Measurements from ENCODE around the gene MSMP. TPM values are rescaled to one million over a fixed set of nuclear protein-coding genes. Genes with fewer than 3 reads are reported as not detected.

The MSMP gene
- total and polyA plus RNA-seq, 2 donors (not counting 3 experiments of a cell fraction or from before 2014, with no cell fraction given) = 18.8 to 29.0 TPM

DNA sequence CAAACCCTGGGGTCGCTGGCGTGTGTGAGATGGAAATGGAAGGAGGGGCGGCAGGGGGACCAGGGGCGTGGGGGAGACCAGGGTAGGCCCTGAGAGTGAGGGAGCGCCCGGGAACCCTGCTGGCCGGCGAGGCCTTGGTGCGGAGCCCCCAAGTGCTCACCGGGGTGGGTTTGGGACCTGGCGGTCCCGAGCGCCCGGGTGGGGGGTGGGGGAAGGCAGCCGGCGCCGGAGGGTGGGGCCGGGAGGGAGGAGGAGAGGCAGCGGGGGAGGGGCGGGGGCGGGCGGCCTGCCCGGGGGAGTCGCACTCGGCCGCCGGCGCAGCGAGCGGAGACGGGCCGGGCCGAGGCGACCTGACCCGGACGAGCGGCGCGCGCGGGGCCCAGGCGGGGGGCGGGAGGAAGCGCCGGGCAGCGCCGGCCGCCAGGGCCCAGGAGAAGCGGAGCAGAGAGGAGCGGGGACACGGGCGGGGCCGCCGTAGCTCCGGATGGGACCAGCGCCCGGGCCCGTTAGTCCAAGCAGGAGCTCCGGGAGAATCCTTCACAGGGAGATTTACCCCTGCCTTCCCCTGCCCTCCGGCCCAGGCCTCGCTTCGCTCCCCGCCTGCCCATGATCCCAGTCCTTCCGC is 37.3 kb upstream of the MSMP start, which contains the start of gene NPR2:
NPR2 (plus strand) TSS at position 295 of the 625 bp plus-strand sequence. CDS start 818 bp downstream, outside the sequence.
- CTCF ChIA-PET = interaction anchor here (0.7 to 6.5 kb wide), 9 partner anchors 21 to 155 kb away, joined by 3 to 277 read pairs (median 5); partner anchors contain the start of genes FAM221B, GBA2, HINT2 and MSMP
- POLR2A ChIA-PET = no interaction called here
- H3K79me2 ChIP-seq (ENCODE audit: control insufficient read depth, insufficient read depth, low read length) = peaks cover 7% of the 10 kb centered on the region
- no peaks in the 10 kb centered on the region for H3K36me3 ChIP-seq (ENCODE audit: control insufficient read depth in 2 of 2, extremely low read depth in 1 of 2, insufficient read depth in 2 of 2, low read length in 2 of 2)
- peak within 1 kb of the TSS; percentile 40 for H3K27ac ChIP-seq (ENCODE audit: insufficient read depth, low read depth, low read length)
- DNase-seq (ENCODE audit: low read depth, low spot score) (peak; percentile 15), FAIRE-seq (no peak)
- H4K20me1 ChIP-seq (replicated peaks; ENCODE audit: control insufficient read depth, extremely low read depth, insufficient read depth, low read length) = no peaks in the 10 kb centered on the region
- H3K27me3 ChIP-seq (ENCODE audit: control insufficient read depth in 2 of 2, insufficient read depth in 2 of 2, low read length in 2 of 2) = no peaks in the 10 kb centered on the region
- no peaks in the 10 kb centered on the region for H3K9me1 ChIP-seq (replicated peaks; ENCODE audit: control insufficient read depth, extremely low read depth, insufficient read depth, low read length)
- peaks cover 28% of the 10 kb centered on the region for H3K4me1 ChIP-seq (ENCODE audit: control insufficient read depth, extremely low read depth, insufficient read depth, low read length)
- no peaks in the 10 kb centered on the region for H3K9me3 ChIP-seq (replicated peaks; ENCODE audit: control insufficient read depth, insufficient read depth, low read length)
- H3K9ac ChIP-seq (replicated peaks; ENCODE audit: extremely low read depth, insufficient read depth, low read length) = peak within 1 kb of the TSS; percentile 68
- H3K4me2 ChIP-seq (ENCODE audit: insufficient read depth, low read length) = peak within 1 kb of the TSS; percentile 52
- TF ChIP-seq POLR2AphosphoS5 (IDR thresholded peaks at IDR 0.05; ENCODE audit: insufficient read depth, low read depth, low read length) = peak; percentile 24
- no peak for TF ChIP-seq POLR2A (IDR thresholded peaks at IDR 0.05; ENCODE audit: low read depth, low read length)
- no TSS peak for BruUV-seq (replicated peaks)
- intact Hi-C loops (cut with micrococcal nuclease) = loop anchor here (2.0 kb wide), 1 partner anchor 153 kb away; no protein-coding TSS in a partner anchor
- dilution Hi-C loops (cut with MboI; ENCODE audit: extremely low pct_ligation_motif_present, low sequenced_read_pairs) = no loop called here
- H3K4me3 ChIP-seq (replicated peaks in 1 of 3; ENCODE audit: insufficient read depth in 1 of 3, low read depth in 1 of 3, low read length in 3 of 3) = peak within 1 kb of the TSS in 2 of 3 experiments; percentile 36 to 42
- peak within 1 kb of the TSS; percentile 85 for H2AFZ ChIP-seq (ENCODE audit: low read depth, low read length)

DNA sequence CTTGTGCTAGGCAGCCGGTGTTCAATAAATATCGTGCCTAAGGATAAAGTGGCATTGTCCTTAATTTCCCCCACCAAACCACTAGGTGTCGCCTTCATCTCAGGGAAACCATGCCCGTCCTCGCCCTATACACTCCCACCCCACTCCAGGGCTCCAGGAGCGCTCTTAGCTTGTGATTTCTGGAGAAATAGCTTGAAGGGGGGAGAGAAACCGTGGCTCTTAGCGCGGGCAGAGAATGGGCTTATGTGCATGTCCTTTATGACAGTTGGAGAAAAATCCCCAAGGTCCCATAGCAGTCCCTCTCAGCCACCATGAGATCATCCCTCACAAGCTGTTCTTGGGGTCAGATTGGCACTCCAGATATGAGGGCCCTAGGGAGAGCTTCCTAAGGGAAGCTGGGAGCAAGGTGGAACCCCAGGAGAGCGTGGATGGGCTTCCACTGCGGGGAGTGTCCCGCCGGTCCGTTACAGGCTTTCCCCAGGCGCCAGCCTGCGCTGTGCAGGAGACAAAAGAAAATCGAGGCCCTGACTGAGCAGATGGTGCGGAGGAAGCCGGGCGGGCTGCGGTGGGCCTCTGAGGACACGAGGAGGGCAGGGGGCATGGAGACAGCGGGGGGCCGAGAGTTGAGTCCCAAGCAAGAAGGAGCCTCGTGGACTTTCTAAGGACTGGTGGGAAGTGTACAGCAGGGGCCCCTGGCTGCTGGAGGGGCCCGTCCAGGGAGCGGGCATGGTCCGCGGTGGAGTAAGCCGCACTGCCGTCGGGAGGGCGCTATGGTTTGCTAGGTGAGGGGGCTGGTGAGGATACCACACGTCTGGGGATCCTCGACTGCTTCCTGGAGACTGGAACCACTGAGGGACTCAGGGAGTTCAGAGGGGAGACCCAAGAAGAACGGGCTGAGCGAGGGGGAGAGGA is 36.6 kb upstream of the MSMP start:
- Histone ChIP-seq H3K9me1 (replicated peaks; ENCODE audit: control insufficient read depth, extremely low read depth, insufficient read depth, low read length) (no peaks in the 10 kb centered on the region), H3K79me2 (ENCODE audit: control insufficient read depth, insufficient read depth, low read length) (peaks cover 7% of the 10 kb centered on the region), H4K20me1 (replicated peaks; ENCODE audit: control insufficient read depth, extremely low read depth, insufficient read depth, low read length) (no peaks in the 10 kb centered on the region), H3K27ac (ENCODE audit: insufficient read depth, low read depth, low read length) (no peak overlapping the region), H3K4me1 (ENCODE audit: control insufficient read depth, extremely low read depth, insufficient read depth, low read length) (peaks cover 28% of the 10 kb centered on the region), H3K4me3 (replicated peaks in 1 of 3; ENCODE audit: insufficient read depth in 1 of 3, low read depth in 1 of 3, low read length in 3 of 3) (peak overlapping the region in 1 of 3 experiments; percentile 11), H3K4me2 (ENCODE audit: insufficient read depth, low read length) (no peak overlapping the region), H2AFZ (ENCODE audit: low read depth, low read length) (peak overlapping the region; percentile 85), H3K9me3 (replicated peaks; ENCODE audit: control insufficient read depth, insufficient read depth, low read length) (no peaks in the 10 kb centered on the region), H3K36me3 (ENCODE audit: control insufficient read depth in 2 of 2, extremely low read depth in 1 of 2, insufficient read depth in 2 of 2, low read length in 2 of 2) (no peaks in the 10 kb centered on the region), H3K9ac (replicated peaks; ENCODE audit: extremely low read depth, insufficient read depth, low read length) (no peak overlapping the region), H3K27me3 (ENCODE audit: control insufficient read depth in 2 of 2, insufficient read depth in 2 of 2, low read length in 2 of 2) (no peaks in the 10 kb centered on the region)
- TF ChIP-seq POLR2A (IDR thresholded peaks at IDR 0.05; ENCODE audit: low read depth, low read length) = no peak
- peak; percentile 35 for TF ChIP-seq GATA2 (IDR thresholded peaks at IDR 0.05; ENCODE audit: insufficient read depth, insufficient read length, low read depth, low read length)
- TF ChIP-seq, protein P1, sequence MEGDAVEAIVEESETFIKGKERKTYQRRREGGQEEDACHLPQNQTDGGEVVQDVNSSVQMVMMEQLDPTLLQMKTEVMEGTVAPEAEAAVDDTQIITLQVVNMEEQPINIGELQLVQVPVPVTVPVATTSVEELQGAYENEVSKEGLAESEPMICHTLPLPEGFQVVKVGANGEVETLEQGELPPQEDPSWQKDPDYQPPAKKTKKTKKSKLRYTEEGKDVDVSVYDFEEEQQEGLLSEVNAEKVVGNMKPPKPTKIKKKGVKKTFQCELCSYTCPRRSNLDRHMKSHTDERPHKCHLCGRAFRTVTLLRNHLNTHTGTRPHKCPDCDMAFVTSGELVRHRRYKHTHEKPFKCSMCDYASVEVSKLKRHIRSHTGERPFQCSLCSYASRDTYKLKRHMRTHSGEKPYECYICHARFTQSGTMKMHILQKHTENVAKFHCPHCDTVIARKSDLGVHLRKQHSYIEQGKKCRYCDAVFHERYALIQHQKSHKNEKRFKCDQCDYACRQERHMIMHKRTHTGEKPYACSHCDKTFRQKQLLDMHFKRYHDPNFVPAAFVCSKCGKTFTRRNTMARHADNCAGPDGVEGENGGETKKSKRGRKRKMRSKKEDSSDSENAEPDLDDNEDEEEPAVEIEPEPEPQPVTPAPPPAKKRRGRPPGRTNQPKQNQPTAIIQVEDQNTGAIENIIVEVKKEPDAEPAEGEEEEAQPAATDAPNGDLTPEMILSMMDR (IDR thresholded peaks at IDR 0.05; ENCODE audit: extremely low read depth in 1 of 2, insufficient read depth in 1 of 2, low read depth in 1 of 2, low read length in 2 of 2) = peak; percentile 76 to 84
- ChIA-PET POLR2A (interaction anchor here (0.6 to 2.5 kb wide), 4 partner anchors 34 to 91 kb away, joined by 3 to 9 read pairs (median 4); partner anchors contain the start of genes GBA2 and RGP1), CTCF (interaction anchor here (0.7 to 6.5 kb wide), 64 partner anchors 9 to 538 kb away, joined by 3 to 277 read pairs (median 6); partner anchors contain the start of genes CCDC107, CREB3, FAM221B and GBA2)
- dilution Hi-C loops (cut with MboI; ENCODE audit: extremely low pct_ligation_motif_present, low sequenced_read_pairs) (no loop called here), intact Hi-C loops (cut with micrococcal nuclease) (loop anchor here (1.0 to 2.0 kb wide), 6 partner anchors 25 to 233 kb away; partner anchors contain the start of gene HINT2)
- peak; percentile 78 for DNase-seq (ENCODE audit: low read depth, low spot score)
- peak; percentile 95 for FAIRE-seq
- no TSS peak for BruUV-seq (replicated peaks)
